ENCODE measurements around the gene NUDCD3. TPM values are rescaled to one million over a fixed set of nuclear protein-coding genes. Genes with fewer than 3 reads are reported as not detected.

The NUDCD3 gene
- total and polyA plus RNA-seq, 2 of the 8 experiments (the other 6 are each of a cell fraction or from before 2014, with no cell fraction given): 35.2 to 93.7 TPM

DNA sequence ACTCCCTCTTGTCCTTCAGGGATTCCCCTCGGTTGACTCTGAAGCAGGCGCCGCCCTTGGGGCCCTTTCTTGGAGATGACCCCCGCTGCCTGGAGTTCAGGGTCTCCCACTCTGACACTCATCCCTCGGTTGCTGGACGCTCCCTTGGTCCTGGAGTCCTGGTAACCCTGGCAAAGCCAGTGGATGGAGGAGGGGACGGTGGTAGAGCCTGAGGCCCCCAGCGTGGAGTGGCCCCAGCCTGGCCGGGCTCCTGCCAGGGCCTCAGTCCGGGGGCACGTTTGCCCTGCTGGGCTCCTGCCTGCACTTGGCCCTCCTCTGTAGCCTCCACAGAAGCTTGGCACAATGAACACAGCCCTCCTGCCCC, 155.7 kb downstream of the NUDCD3 start (continued):
- TF ChIP-seq CTBP2 (IDR thresholded peaks at IDR 0.05; ENCODE audit: borderline replicate concordance, insufficient read depth, insufficient read length, low read length) (no peak), EP300 (IDR thresholded peaks at IDR 0.05; ENCODE audit: borderline replicate concordance in 1 of 2, low read depth in 2 of 2, low read length in 2 of 2) (no peak), SRF (IDR thresholded peaks at IDR 0.05; ENCODE audit: low read depth, low read length) (no peak), KDM4A (IDR thresholded peaks at IDR 0.05; ENCODE audit: low read depth, low read length, severe bottlenecking) (no peak)

All from H1 (cell line).